ENCODE measurements around the gene TICAM2. TPM values are rescaled to one million over a fixed set of nuclear protein-coding genes. Genes with fewer than 3 reads are reported as not detected.

The TICAM2 gene
- total RNA-seq, 1 experiment from 2014 or later: 2.1 TPM

DNA sequence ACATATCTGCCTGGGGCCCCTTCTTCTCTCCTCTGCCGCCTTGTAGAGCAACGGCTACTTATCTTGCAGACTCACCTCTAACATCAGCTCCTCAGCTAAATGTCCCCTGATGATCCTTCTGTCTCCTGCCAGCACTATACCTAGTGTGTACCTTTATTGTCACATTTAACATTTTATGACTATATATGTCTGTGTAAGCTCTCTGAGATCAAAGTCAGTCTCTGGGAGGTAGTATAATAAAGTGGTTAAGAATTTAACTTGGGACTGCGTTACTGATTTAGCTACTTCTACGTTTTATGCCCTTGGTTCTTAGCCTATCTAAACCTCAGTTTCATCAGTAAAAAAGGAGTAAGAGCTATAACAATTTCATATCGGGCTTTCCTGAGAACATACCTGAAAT is 21.4 kb upstream of the TICAM2 start:
- BruUV-seq (replicated peaks): no TSS peak
- TF ChIP-seq CTCF (IDR thresholded peaks at IDR 0.05; ENCODE audit: unreplicated experiment): no peak
- Mint-ChIP-seq H3K9me3 (ENCODE audit: low read depth, unreplicated experiment) (no peaks in the 10 kb centered on the region), H3K36me3 (ENCODE audit: insufficient read depth, unreplicated experiment) (peaks cover 12% of the 10 kb centered on the region), H3K4me3 (ENCODE audit: low read depth, unreplicated experiment) (no peak overlapping the region), H3K27ac (ENCODE audit: unreplicated experiment) (no peak overlapping the region), H3K27me3 (ENCODE audit: unreplicated experiment) (no peaks in the 10 kb centered on the region), H3K4me1 (ENCODE audit: low read depth, unreplicated experiment) (peaks cover 20% of the 10 kb centered on the region)
- CTCF ChIA-PET: interaction anchor here (1.1 kb wide), 1 partner anchor 53 kb away, joined by 3 read pairs; no protein-coding TSS in a partner anchor
- intact Hi-C loops (cut with micrococcal nuclease; ENCODE audit: unreplicated experiment): no loop called here
- no peak for DNase-seq

GRCh38 chr5:115621365-115621900 is 19.2 kb upstream of the TICAM2 start:
- Mint-ChIP-seq H3K4me1 (ENCODE audit: low read depth, unreplicated experiment) (peaks cover 20% of the 10 kb centered on the region), H3K4me3 (ENCODE audit: low read depth, unreplicated experiment) (no peak overlapping the region), H3K27me3 (ENCODE audit: unreplicated experiment) (no peaks in the 10 kb centered on the region), H3K9me3 (ENCODE audit: low read depth, unreplicated experiment) (no peaks in the 10 kb centered on the region), H3K36me3 (ENCODE audit: insufficient read depth, unreplicated experiment) (peaks cover 14% of the 10 kb centered on the region), H3K27ac (ENCODE audit: unreplicated experiment) (no peak overlapping the region)
- BruUV-seq (replicated peaks): no TSS peak
- TF ChIP-seq CTCF (IDR thresholded peaks at IDR 0.05; ENCODE audit: unreplicated experiment): no peak
- intact Hi-C loops (cut with micrococcal nuclease; ENCODE audit: unreplicated experiment): no loop called here
- CTCF ChIA-PET: no interaction called here
- no peak for DNase-seq

DNA sequence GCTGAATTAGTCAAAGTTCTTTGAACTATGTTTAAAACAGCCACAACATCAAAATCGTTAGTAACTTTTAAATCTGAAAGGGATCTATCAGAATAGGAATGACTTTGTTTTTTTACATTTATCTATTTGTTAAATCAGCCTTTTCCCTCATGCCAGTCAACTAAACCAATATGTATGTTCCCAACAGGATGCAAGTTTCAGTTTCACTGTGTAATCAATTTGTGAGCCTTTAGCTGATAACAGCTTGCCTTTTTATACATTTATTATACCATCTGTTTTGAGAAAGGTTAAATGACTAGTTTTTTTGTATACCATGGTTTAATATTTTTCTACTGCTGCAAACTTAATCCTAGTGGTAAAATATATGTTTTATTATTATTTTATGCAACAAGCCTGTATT is 14.6 kb upstream of the TICAM2 start:
- Mint-ChIP-seq H3K27ac (ENCODE audit: unreplicated experiment) (no peak overlapping the region), H3K4me3 (ENCODE audit: low read depth, unreplicated experiment) (no peak overlapping the region), H3K27me3 (ENCODE audit: unreplicated experiment) (no peaks in the 10 kb centered on the region), H3K4me1 (ENCODE audit: low read depth, unreplicated experiment) (peaks cover 9% of the 10 kb centered on the region), H3K36me3 (ENCODE audit: insufficient read depth, unreplicated experiment) (peaks cover 19% of the 10 kb centered on the region), H3K9me3 (ENCODE audit: low read depth, unreplicated experiment) (no peaks in the 10 kb centered on the region)
- CTCF ChIA-PET: interaction anchor here (1.4 kb wide), 1 partner anchor 8 kb away, joined by 4 read pairs; the partner anchor contains the start of gene TMED7
- DNase-seq: no peak
- TF ChIP-seq CTCF (IDR thresholded peaks at IDR 0.05; ENCODE audit: unreplicated experiment): no peak
- no TSS peak for BruUV-seq (replicated peaks)
- intact Hi-C loops (cut with micrococcal nuclease; ENCODE audit: unreplicated experiment): no loop called here

- BruUV-seq (replicated peaks): no TSS peak
- DNase-seq: no peak
- intact Hi-C loops (cut with micrococcal nuclease; ENCODE audit: unreplicated experiment): no loop called here
- Mint-ChIP-seq H3K4me3 (ENCODE audit: low read depth, unreplicated experiment) (no peak overlapping the region), H3K9me3 (ENCODE audit: low read depth, unreplicated experiment) (no peaks in the 10 kb centered on the region), H3K36me3 (ENCODE audit: insufficient read depth, unreplicated experiment) (peaks cover 22% of the 10 kb centered on the region), H3K27me3 (ENCODE audit: unreplicated experiment) (no peaks in the 10 kb centered on the region), H3K27ac (ENCODE audit: unreplicated experiment) (no peak overlapping the region), H3K4me1 (ENCODE audit: low read depth, unreplicated experiment) (peaks cover 5% of the 10 kb centered on the region)
- CTCF ChIA-PET: interaction anchor here (1.4 kb wide), 1 partner anchor 9 kb away, joined by 4 read pairs; the partner anchor contains the start of gene TMED7
- TF ChIP-seq CTCF (IDR thresholded peaks at IDR 0.05; ENCODE audit: unreplicated experiment): no peak
These were observed 14.2 kb upstream of the TICAM2 start for GRCh38 chr5:115616472-115616871.
